ENCODE measurements around the gene CCDC82. TPM values are rescaled to one million over a fixed set of nuclear protein-coding genes. Genes with fewer than 3 reads are reported as not detected.

Gene CCDC82
- total and polyA plus RNA-seq, 2 donors (not counting 1 experiment from before 2014, with no cell fraction given): 12.9 to 34.1 TPM

DNA sequence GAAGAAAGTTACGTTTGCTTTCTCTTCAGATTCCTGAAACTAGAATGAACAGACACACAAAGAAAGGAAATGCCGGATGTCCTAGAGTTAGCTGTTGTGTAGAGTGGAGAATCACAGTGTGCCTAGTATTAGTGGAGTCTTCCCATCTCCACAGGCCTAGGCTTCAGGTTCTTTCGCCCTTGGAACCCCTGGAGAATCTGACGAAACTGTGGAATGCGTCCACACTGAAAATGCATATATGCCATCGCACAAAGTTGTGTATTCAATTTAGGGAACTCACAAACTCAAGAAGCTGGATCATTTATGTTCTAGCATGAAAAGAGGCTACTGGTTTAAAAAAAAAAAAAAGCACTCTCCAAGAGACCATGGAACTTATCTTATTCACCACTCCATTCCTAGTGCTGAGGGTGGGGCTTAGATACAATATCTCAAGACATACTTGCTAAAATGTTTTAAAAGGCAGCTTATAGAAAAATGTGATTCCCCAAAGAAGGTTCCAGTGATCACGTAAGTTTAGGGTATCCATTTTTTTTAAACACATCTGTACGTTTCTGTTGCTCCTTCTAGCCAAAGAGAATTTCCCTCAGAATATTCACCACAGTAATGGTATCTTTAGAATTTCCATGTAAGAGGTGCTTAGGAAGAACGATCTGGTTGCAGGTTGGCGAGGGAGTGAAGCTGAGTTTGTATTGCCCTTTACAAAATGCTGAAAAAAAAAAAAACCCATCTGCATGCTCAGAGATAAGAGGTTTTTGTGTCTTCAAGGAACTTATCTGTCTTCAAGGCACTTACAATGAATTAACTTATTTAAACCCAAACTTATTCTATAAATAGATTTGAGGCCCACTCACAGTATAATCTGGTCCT lies 66.7 kb downstream of the CCDC82 start:
- CTCF ChIA-PET: interaction anchor here (1.3 kb wide), 1 partner anchor 19 kb away, joined by 6 read pairs; the partner anchor contains the start of gene MAML2
- WGBS (ENCODE audit: insufficient coverage): 97% methylated on average over 5 of the region's 10 CpGs

DNA sequence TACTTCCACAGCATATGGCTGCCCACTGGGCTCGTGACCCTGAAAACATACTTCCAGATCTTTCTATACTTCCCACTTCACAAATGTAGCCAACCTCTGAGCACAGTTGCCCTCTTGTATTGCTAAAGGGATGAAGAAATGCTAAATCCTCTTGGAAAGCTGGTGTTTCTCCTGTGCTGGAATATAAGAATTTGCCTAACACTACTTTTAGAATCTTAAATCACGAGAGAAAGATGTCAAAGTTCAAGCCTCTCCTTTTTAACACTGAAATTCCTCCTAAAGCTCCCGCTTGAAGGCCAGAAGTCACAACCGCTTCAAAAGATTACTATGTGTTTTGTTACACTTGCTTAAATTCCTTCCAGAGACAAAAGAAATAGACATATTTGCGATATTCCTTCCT lies 68.6 kb downstream of the CCDC82 start:
- H3K4me2 ChIP-seq (replicated peaks; ENCODE audit: low read depth, low read length, poor library complexity, severe bottlenecking): no peak overlapping the region
- no peaks in the 10 kb centered on the region for H3K27me3 Mint-ChIP-seq
- intact Hi-C loops (cut with micrococcal nuclease): no loop called here
- peaks cover 0 to 7% of the 10 kb centered on the region in 2 experiments for H3K36me3 ChIP-seq (replicated peaks in 1 of 2; ENCODE audit: control extremely low read depth in 1 of 2, control insufficient read depth in 1 of 2, extremely low read depth in 1 of 2, insufficient read depth in 2 of 2, low read length in 1 of 2)
- WGBS (ENCODE audit: insufficient coverage): no CpG with 5 or more reads among the region's 5 CpGs
- H3K9ac ChIP-seq (ENCODE audit: low read length): no peak overlapping the region
- H3K27ac ChIP-seq (ENCODE audit: low read length in 2 of 2): no peak overlapping the region
- no peak for DNase-seq
- H3K27me3 ChIP-seq (replicated peaks in 1 of 4; ENCODE audit: control extremely low read depth in 1 of 4, control insufficient read depth in 3 of 4, insufficient read depth in 4 of 4, low read length in 3 of 4): no peaks in the 10 kb centered on the region
- H3K27ac Mint-ChIP-seq: no peak overlapping the region
- no peak for TF ChIP-seq EZH2 (IDR thresholded peaks at IDR 0.05; ENCODE audit: borderline replicate concordance, insufficient read depth, low read depth, low read length, poor library complexity, severe bottlenecking)
- TF ChIP-seq, protein P1, sequence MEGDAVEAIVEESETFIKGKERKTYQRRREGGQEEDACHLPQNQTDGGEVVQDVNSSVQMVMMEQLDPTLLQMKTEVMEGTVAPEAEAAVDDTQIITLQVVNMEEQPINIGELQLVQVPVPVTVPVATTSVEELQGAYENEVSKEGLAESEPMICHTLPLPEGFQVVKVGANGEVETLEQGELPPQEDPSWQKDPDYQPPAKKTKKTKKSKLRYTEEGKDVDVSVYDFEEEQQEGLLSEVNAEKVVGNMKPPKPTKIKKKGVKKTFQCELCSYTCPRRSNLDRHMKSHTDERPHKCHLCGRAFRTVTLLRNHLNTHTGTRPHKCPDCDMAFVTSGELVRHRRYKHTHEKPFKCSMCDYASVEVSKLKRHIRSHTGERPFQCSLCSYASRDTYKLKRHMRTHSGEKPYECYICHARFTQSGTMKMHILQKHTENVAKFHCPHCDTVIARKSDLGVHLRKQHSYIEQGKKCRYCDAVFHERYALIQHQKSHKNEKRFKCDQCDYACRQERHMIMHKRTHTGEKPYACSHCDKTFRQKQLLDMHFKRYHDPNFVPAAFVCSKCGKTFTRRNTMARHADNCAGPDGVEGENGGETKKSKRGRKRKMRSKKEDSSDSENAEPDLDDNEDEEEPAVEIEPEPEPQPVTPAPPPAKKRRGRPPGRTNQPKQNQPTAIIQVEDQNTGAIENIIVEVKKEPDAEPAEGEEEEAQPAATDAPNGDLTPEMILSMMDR (IDR thresholded peaks at IDR 0.05): no peak
- peaks cover 7% of the 10 kb centered on the region for H4K20me1 ChIP-seq (ENCODE audit: control insufficient read depth, insufficient read depth, low read length, poor library complexity, severe bottlenecking)
- ChIA-PET POLR2A (no interaction called here), CTCF (no interaction called here)
- H3K79me2 ChIP-seq (ENCODE audit: control insufficient read depth, insufficient read depth, low read length): peaks cover 74% of the 10 kb centered on the region
- H3K4me3 ChIP-seq (ENCODE audit: control extremely low read depth in 1 of 5, extremely low read depth in 1 of 5, insufficient read depth in 1 of 5, low read depth in 2 of 5, low read length in 4 of 5): no peak overlapping the region
- ATAC-seq (ENCODE audit: low read depth): no peak
- no peak overlapping the region for H3K4me3 Mint-ChIP-seq
- H3K4me1 ChIP-seq (ENCODE audit: control insufficient read depth in 2 of 2, insufficient read depth in 2 of 2, low read length in 2 of 2): peaks cover 0 to 5% of the 10 kb centered on the region in 2 donors
- peaks cover 35% of the 10 kb centered on the region for H3K4me1 Mint-ChIP-seq
- H2AFZ ChIP-seq (ENCODE audit: insufficient read depth, low read depth, low read length, poor library complexity, severe bottlenecking): no peak overlapping the region
- H3K9me3 Mint-ChIP-seq (ENCODE audit: insufficient read depth): no peaks in the 10 kb centered on the region
- no peaks in the 10 kb centered on the region for H3K9me3 ChIP-seq (ENCODE audit: control extremely low read depth in 1 of 3, control insufficient read depth in 2 of 3, insufficient read depth in 1 of 3, low read length in 2 of 3)

More for the DNA sequence above, 66.7 kb downstream of the CCDC82 start:
- Mint-ChIP-seq H3K27ac (no peak overlapping the region), H3K4me3 (no peak overlapping the region), H3K4me1 (peaks cover 25% of the 10 kb centered on the region), H3K27me3 (no peaks in the 10 kb centered on the region), H3K9me3 (ENCODE audit: insufficient read depth) (no peaks in the 10 kb centered on the region)
- TF ChIP-seq EZH2 (IDR thresholded peaks at IDR 0.05; ENCODE audit: borderline replicate concordance, insufficient read depth, low read depth, low read length, poor library complexity, severe bottlenecking): no peak
- TF ChIP-seq, protein P1 (IDR thresholded peaks at IDR 0.05): no peak
- Histone ChIP-seq H3K27ac (ENCODE audit: low read length in 2 of 2) (no peak overlapping the region), H3K9me3 (ENCODE audit: control extremely low read depth in 1 of 3, control insufficient read depth in 2 of 3, insufficient read depth in 1 of 3, low read length in 2 of 3) (no peaks in the 10 kb centered on the region), H3K27me3 (replicated peaks in 1 of 4; ENCODE audit: control extremely low read depth in 1 of 4, control insufficient read depth in 3 of 4, insufficient read depth in 4 of 4, low read length in 3 of 4) (no peaks in the 10 kb centered on the region), H3K4me3 (ENCODE audit: control extremely low read depth in 1 of 5, extremely low read depth in 1 of 5, insufficient read depth in 1 of 5, low read depth in 2 of 5, low read length in 4 of 5) (no peak overlapping the region), H3K9ac (ENCODE audit: low read length) (no peak overlapping the region), H3K4me2 (replicated peaks; ENCODE audit: low read depth, low read length, poor library complexity, severe bottlenecking) (no peak overlapping the region), H3K36me3 (replicated peaks in 1 of 2; ENCODE audit: control extremely low read depth in 1 of 2, control insufficient read depth in 1 of 2, extremely low read depth in 1 of 2, insufficient read depth in 2 of 2, low read length in 1 of 2) (no peaks in the 10 kb centered on the region), H4K20me1 (ENCODE audit: control insufficient read depth, insufficient read depth, low read length, poor library complexity, severe bottlenecking) (peaks cover 18% of the 10 kb centered on the region), H2AFZ (ENCODE audit: insufficient read depth, low read depth, low read length, poor library complexity, severe bottlenecking) (no peak overlapping the region), H3K79me2 (ENCODE audit: control insufficient read depth, insufficient read depth, low read length) (peaks cover 82% of the 10 kb centered on the region), H3K4me1 (ENCODE audit: control insufficient read depth in 2 of 2, insufficient read depth in 2 of 2, low read length in 2 of 2) (peaks cover 0 to 5% of the 10 kb centered on the region in 2 donors)
- intact Hi-C loops (cut with micrococcal nuclease): no loop called here
- ATAC-seq (ENCODE audit: low read depth): no peak
- POLR2A ChIA-PET: interaction anchor here (0.7 kb wide), 1 partner anchor 15 kb away, joined by 5 read pairs; no protein-coding TSS in a partner anchor
- DNase-seq: no peak

Data from B cell (primary cell).